ENCODE measurements around the gene MTCL1.
"Not testable (repeated sequence)": the region's sequence is repeated elsewhere in the genome, so short reads cannot be mapped to it uniquely, and the experiment has no call there.

The MTCL1 gene

GRCh38 chr18:8744656-8745055 is 39.3 kb downstream of the MTCL1 start:
- no peak for DNase-seq

- DNase-seq: no peak
These were observed 40.1 kb downstream of the MTCL1 start for GRCh38 chr18:8745355-8746014.

- no peak for DNase-seq
These were observed 42.1 kb downstream of the MTCL1 start for GRCh38 chr18:8747440-8747937.

GRCh38 chr18:8749492-8749891 is 44.1 kb downstream of the MTCL1 start:
- no peak for DNase-seq

GRCh38 chr18:8750954-8751415 is 45.6 kb downstream of the MTCL1 start:
- no peak for DNase-seq

GRCh38 chr18:8751692-8752091 is 46.3 kb downstream of the MTCL1 start:
- DNase-seq: no peak

GRCh38 chr18:8752329-8752728 is 47.0 kb downstream of the MTCL1 start:
- no peak for DNase-seq

GRCh38 chr18:8754995-8755960 is 49.9 kb downstream of the MTCL1 start:
- DNase-seq: no peak

- no peak for DNase-seq
These were observed 51.2 kb downstream of the MTCL1 start for GRCh38 chr18:8756571-8756970.

GRCh38 chr18:8757396-8757997 is 52.1 kb downstream of the MTCL1 start:
- DNase-seq: no peak

GRCh38 chr18:8758466-8758865 is 53.1 kb downstream of the MTCL1 start:
- no peak for DNase-seq

GRCh38 chr18:8760984-8761383 is 55.6 kb downstream of the MTCL1 start:
- no peak for DNase-seq

GRCh38 chr18:8761535-8761934 is 56.2 kb downstream of the MTCL1 start:
- not testable (repeated sequence) for DNase-seq

- peak in 1 of 2 donors; percentile 5 for DNase-seq
These were observed 57.6 kb downstream of the MTCL1 start for GRCh38 chr18:8762968-8763367.

- DNase-seq: no peak
These were observed 58.3 kb downstream of the MTCL1 start for GRCh38 chr18:8763611-8764010.

GRCh38 chr18:8765783-8766463 is 60.6 kb downstream of the MTCL1 start:
- no peak for DNase-seq

- no peak for DNase-seq
These were observed 61.4 kb downstream of the MTCL1 start for GRCh38 chr18:8766559-8767293.

- no peak for DNase-seq
These were observed 62.0 kb downstream of the MTCL1 start for GRCh38 chr18:8767340-8767739.

- DNase-seq: no peak
These were observed 64.2 kb downstream of the MTCL1 start for GRCh38 chr18:8769509-8770095.

GRCh38 chr18:8770657-8771056 is 65.3 kb downstream of the MTCL1 start:
- DNase-seq: no peak

- no peak for DNase-seq
These were observed 66.6 kb downstream of the MTCL1 start for GRCh38 chr18:8771930-8772329.

GRCh38 chr18:8773980-8774379 is 68.6 kb downstream of the MTCL1 start:
- no peak for DNase-seq

All from inflammatory macrophage treated with lipopolysaccharide for 1 hour (primary cell).